GM19328 (cell line): ENCODE measurements around the gene CCDC85A.
"Not testable (repeated sequence)": the region's sequence is repeated elsewhere in the genome, so short reads cannot be mapped to it uniquely, and the experiment has no call there.

Experiments
- ATAC-seq: cut with Tn5 transposase; IDR thresholded peaks from one replicate; pipeline ENCODE4 v1.9.1; 2021; ENCODE audit warnings: mild to moderate bottlenecking, moderate library complexity; ENCODE audit not compliant: unreplicated experiment

CCDC85A gene

GRCh38 chr2:56183643-56184499, at the start of gene CCDC85A:
CCDC85A (plus strand) TSS chr2:56183990; CDS start chr2:56184625, 635 bp downstream.
- peak; percentile 93 for ATAC-seq

DNA sequence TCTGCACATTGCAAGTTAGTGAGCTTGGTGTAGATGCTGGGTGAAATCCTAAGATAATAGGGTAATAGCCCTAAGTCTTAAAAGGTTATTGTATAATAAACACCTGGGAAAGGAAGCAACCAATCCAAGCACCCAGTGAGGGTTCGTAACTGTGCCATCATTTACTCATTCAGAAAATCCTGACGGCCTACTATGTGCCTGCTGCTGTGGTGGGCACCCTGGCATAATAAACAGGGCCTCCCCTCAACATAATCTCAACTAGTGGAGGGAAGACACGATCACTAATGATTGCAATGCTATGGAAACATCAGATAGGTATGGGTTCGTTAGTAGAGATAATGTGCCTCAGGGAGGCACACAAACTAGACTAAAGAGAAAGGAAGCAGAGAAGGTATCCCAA, 48.9 kb upstream of the CCDC85A start:
- ATAC-seq: no peak

GRCh38 chr2:56142497-56143061, 41.2 kb upstream of the CCDC85A start:
- not testable (repeated sequence) for ATAC-seq

- ATAC-seq: no peak
These were observed 35.9 kb upstream of the CCDC85A start for GRCh38 chr2:56147907-56148306.

GRCh38 chr2:56148825-56149224, 35.0 kb upstream of the CCDC85A start:
- no peak for ATAC-seq

DNA sequence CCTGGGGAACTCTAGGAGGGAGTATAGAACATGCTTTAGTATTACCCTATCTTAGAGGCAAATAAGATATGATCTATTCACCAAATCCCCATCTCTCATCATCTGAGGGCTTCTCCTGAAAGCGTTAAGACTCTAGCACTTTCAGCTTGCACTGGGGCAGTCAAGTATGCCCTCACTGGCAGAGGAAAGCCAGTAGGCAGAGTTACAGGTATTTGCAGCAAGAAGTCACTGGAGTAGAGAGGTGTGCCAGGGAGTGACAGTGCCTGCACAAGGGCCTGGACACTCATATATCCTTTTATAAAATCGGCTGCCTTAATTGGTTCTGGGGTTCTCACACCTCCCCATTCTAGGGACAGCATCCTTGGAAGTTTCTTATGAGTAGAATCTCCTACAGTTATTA, 31.9 kb upstream of the CCDC85A start:
- ATAC-seq: no peak

- no peak for ATAC-seq
These were observed 28.6 kb upstream of the CCDC85A start for GRCh38 chr2:56155188-56155587.

- not testable (repeated sequence) for ATAC-seq
These were observed 23.9 kb upstream of the CCDC85A start for GRCh38 chr2:56159875-56160274.

- no peak for ATAC-seq
These were observed 15.9 kb upstream of the CCDC85A start for GRCh38 chr2:56167616-56168562.

GRCh38 chr2:56169521-56169920, 14.3 kb upstream of the CCDC85A start:
- ATAC-seq: no peak

DNA sequence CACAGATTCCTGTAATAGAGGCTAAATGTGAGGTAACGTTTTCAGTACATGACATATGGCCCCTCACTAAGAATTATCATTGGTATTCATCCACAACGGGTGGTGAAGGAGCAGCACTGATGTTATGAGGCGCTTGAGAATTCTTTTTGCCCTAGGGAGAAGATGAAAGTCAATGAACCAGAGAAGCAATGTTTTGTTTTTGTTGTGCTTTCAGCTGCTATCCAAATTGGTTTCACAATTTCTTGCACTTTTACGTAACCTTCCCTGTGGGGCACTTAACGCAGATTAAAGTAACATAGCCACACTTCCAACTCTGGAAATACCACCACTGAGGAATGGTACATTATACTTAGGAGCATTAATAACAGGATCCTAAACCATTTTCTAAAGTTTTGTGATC, 13.3 kb upstream of the CCDC85A start:
- ATAC-seq: no peak

DNA sequence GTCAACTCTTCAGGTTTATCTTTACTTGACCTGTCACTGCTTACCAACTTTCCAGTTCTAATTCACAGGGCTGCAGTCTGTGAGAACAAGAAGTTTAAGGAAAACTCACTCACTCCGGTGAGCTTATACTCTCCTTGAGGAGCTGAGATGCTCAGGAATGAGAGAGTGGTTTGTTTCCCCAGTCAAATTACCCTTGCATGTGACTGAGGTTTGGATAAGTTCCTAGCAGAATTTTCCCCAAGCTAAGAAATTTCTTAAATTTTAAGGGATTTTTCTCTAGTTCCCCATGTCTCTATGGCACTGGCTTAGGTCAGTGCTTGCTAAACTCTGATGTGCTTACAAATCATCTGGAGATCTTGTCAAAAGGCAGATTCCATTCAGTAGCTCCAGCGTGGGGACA, 12.8 kb upstream of the CCDC85A start:
- ATAC-seq: no peak

GRCh38 chr2:56175779-56176178, 8.0 kb upstream of the CCDC85A start:
- no peak for ATAC-seq

DNA sequence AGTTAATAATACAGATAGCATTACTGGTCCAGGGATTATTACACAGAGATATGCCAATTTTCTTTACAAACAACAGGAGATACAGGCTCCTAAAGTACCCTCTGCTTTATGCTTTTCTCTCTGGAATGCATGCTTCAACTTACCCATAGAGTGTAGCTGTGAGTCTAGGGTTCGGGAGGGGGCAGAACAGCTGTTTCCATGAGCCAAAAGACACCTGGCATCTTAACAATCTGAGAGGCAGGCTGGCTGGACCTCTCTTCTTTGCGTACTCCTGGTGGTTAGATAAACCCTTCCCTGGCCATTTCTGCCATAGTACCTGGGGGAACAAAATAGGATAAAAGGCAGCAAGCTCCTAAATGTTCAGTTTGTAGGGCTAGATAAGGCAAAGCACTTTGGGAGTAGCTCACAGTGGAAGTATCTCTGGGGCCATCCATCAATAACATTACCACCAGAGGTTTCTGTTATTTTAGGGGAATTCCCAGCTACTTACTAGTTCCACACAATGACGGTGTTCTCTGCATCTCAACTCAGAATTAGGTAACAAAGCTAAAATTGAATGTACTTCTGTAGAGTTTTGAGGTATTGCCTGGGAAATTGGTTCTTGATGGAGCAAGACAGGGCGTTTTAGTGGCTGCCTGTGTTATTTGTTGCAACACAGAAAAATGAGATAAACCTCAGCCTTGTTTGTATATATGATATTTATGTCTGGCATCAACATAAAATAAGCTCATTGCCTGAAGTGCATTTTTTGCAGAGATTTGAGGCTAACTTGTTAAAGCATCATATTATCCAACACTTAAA, 6.2 kb upstream of the CCDC85A start:
- no peak for ATAC-seq

DNA sequence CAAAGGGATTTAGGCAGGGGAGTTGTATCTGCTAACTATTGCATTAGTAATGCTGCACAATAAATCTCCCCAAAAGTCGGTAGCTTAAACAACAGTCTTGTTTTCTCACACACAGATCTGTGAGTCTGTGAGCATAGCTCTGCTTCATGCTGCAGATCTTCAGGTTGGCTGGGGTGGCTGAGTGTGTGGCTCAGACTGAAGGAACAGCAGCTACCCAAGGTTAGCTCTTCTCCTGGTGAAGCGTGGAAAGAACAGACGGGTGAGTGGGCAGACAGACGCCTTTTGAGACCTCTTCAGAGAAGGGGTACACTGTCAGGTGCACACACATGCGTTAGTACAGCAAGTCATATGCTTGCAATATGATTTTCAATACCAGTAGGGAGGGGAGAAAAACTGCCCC, 3.9 kb upstream of the CCDC85A start:
- ATAC-seq: no peak

DNA sequence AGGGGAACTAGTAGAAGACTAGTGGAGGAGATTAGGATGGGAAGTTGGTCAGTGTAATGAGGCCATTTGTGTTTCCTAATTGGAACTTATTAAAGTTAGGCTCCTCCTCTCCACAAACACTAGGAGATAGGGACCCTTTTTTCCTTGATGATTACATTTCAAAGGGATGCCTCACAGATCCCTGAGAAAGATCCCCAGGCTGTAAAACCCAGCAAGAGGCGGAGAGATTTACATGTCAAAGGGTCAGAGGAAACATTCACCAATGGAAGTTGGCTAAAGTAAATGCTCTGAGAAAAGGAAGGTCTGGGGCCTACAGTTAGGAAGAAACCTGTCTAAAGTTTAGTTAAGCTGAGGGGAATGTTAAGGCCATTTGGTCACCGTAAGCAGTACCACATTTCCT, 1.4 kb upstream of the CCDC85A start:
- no peak for ATAC-seq

- ATAC-seq: peak; percentile 17
These were observed 766 bp downstream of the CCDC85A start for GRCh38 chr2:56184500-56185011.

GRCh38 chr2:56185101-56185581, 1.4 kb downstream of the CCDC85A start:
- no peak for ATAC-seq

DNA sequence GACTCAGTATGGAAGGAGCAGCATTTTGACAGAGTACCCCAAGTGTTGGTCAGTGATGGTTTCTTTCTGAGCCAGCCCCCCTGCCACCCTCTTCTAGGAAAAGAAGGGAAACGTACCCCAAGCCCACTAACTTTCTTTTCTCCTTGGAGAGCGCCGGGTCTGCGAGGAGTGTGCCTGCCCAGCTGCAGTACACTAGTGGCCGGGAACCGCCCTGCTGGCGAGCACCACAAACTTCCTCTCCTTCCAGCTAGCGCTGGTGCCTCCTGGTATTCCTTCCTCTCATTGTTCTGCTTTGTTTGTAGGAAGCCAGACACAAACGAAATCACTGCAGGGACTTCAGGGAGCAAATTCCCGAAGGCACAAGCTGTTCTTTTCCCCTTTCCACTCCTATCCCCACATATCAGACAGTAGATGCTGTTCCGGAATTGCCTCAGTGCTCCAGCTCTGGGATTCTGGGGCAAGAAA, 1.8 kb downstream of the CCDC85A start:
- no peak for ATAC-seq

DNA sequence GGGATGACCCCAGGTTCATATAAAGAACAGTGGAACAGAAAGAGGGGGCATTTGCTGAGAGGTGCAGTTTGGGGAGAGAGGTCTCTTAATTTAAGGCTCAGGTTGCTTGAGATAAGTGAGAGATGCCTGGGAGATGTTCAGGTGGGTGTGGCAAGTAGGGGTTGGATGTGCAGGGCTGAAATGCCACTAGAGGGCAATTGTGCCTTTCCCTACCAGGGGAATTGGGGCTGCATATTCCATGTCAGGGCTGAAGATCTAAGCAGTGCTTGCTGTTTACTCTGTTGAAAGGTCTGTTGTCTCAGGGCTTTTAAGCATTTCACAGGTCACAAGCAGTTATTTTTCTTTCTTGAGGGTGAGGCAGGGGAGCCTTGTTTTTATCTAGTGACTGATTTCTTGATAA, 7.8 kb downstream of the CCDC85A start:
- no peak for ATAC-seq
